Measurements from ENCODE around the gene SYNPO2. TPM values are rescaled to one million over a fixed set of nuclear protein-coding genes. Genes with fewer than 3 reads are reported as not detected.

The SYNPO2 gene
- total RNA-seq, 4 donors from 2014 or later: 998 to 4,186 (median 1,764) TPM

DNA sequence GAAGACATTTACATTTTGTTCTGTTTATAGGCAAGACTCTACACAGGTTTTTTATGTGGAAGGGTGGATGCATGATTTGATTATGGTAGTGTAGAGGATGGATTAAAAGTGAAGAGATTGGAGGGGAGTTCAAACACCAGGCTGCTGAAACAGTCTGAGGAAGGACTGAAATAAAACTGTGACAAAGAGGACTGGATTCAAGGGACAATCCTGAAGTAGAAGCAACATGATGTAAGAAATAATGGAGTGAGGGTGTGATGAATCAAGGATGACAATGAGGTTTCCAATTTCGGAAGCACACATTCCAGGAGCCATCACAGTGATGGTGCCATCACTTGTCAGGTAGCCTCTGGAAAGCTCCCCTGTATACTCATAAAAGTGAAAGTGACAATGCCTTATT, 103.5 kb downstream of the SYNPO2 start:
- DNase-seq (no peak), ATAC-seq (peak in 1 of 2 donors; percentile 32)
- TF ChIP-seq, protein P1, sequence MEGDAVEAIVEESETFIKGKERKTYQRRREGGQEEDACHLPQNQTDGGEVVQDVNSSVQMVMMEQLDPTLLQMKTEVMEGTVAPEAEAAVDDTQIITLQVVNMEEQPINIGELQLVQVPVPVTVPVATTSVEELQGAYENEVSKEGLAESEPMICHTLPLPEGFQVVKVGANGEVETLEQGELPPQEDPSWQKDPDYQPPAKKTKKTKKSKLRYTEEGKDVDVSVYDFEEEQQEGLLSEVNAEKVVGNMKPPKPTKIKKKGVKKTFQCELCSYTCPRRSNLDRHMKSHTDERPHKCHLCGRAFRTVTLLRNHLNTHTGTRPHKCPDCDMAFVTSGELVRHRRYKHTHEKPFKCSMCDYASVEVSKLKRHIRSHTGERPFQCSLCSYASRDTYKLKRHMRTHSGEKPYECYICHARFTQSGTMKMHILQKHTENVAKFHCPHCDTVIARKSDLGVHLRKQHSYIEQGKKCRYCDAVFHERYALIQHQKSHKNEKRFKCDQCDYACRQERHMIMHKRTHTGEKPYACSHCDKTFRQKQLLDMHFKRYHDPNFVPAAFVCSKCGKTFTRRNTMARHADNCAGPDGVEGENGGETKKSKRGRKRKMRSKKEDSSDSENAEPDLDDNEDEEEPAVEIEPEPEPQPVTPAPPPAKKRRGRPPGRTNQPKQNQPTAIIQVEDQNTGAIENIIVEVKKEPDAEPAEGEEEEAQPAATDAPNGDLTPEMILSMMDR (IDR thresholded peaks at IDR 0.05 in 4 of 5, conservative IDR thresholded peaks at IDR 0.05 in 1 of 5): no peak
- peak; percentile 45 to 57 for TF ChIP-seq POLR2A (IDR thresholded peaks at IDR 0.05)
- H3K4me1 ChIP-seq: peaks cover 74 to 83% of the 10 kb centered on the region in 2 donors
- in situ Hi-C loops (cut with MboI; ENCODE audit: low sequenced_read_pairs in 4 of 4): loop anchor here in 2 of 4 donors (5.0 to 25.0 kb wide), 2 partner anchors 35 to 145 kb away; partner anchors contain the start of gene MYOZ2 (in 1 of the 2)
- H3K9me3 ChIP-seq: no peaks in the 10 kb centered on the region
- no peaks in the 10 kb centered on the region for H3K36me3 ChIP-seq
- H3K4me3 ChIP-seq: no peak overlapping the region
- H3K27ac ChIP-seq: peak overlapping the region; percentile 87 to 99 (median 91)
- no peaks in the 10 kb centered on the region for H3K27me3 ChIP-seq
- intact Hi-C loops (cut with DNase I; ENCODE audit: low total_unique reads): loop anchor here (2.0 kb wide), 1 partner anchor 19 kb away; no protein-coding TSS in a partner anchor

DNA sequence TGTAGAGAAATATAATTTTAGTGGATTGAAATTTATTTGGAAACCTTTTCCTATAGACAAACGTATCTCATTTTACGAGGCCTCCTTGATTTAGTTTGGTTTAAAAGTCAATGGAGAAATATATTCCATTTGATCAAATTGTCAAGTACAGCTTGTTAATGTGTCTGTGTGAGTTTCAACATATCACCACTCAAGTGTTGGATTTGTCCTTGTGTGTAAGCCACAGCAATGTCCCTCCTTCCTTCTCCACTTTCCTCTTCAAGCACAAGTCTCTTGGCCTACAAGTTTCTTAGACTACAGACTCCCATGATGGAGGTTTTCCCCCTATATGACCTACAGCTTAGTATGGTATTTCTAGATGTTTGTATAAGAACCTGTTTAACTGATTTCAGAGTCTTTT, 104.7 kb downstream of the SYNPO2 start:
- TF ChIP-seq, protein P1 (IDR thresholded peaks at IDR 0.05 in 4 of 5, conservative IDR thresholded peaks at IDR 0.05 in 1 of 5): no peak
- no peak for TF ChIP-seq POLR2A (IDR thresholded peaks at IDR 0.05)
- H3K4me3 ChIP-seq: peak overlapping the region in 1 of 4 donors; percentile 9
- no peaks in the 10 kb centered on the region for H3K9me3 ChIP-seq
- intact Hi-C loops (cut with DNase I; ENCODE audit: low total_unique reads): loop anchor here (2.0 kb wide), 1 partner anchor 17 kb away; no protein-coding TSS in a partner anchor
- H3K27me3 ChIP-seq: no peaks in the 10 kb centered on the region
- H3K4me1 ChIP-seq: peaks cover 71 to 84% of the 10 kb centered on the region in 2 donors
- H3K36me3 ChIP-seq: no peaks in the 10 kb centered on the region
- peak in 1 of 2 donors; percentile 23 for ATAC-seq
- H3K27ac ChIP-seq: peak overlapping the region; percentile 87 to 99 (median 91)
- in situ Hi-C loops (cut with MboI; ENCODE audit: low sequenced_read_pairs in 4 of 4): loop anchor here in 2 of 4 donors (5.0 to 25.0 kb wide), 2 partner anchors 34 to 144 kb away; partner anchors contain the start of gene MYOZ2 (in 1 of the 2)
- no peak for DNase-seq

GRCh38 chr4:118994030-118994429, 105.4 kb downstream of the SYNPO2 start:
- intact Hi-C loops (cut with DNase I; ENCODE audit: low total_unique reads) (no loop called here), in situ Hi-C loops (cut with MboI; ENCODE audit: low sequenced_read_pairs in 4 of 4) (loop anchor here in 2 of 4 donors (5.0 to 25.0 kb wide), 2 partner anchors 33 to 143 kb away; partner anchors contain the start of gene MYOZ2 (in 1 of the 2))
- ATAC-seq (peak; percentile 61 to 66), DNase-seq (peak; percentile 83 to 87)
- Histone ChIP-seq H3K4me1 (peaks cover 70 to 84% of the 10 kb centered on the region in 2 donors), H3K27ac (peak overlapping the region; percentile 87 to 99 (median 91)), H3K4me3 (peak overlapping the region in 2 of 4 donors; percentile 9 to 14), H3K27me3 (no peaks in the 10 kb centered on the region), H3K9me3 (no peaks in the 10 kb centered on the region), H3K36me3 (no peaks in the 10 kb centered on the region)
- TF ChIP-seq, protein P1 (IDR thresholded peaks at IDR 0.05 in 4 of 5, conservative IDR thresholded peaks at IDR 0.05 in 1 of 5): no peak
- peak in 1 of 2 donors; percentile 69 for TF ChIP-seq POLR2A (IDR thresholded peaks at IDR 0.05)

- peak overlapping the region; percentile 87 to 99 (median 91) for H3K27ac ChIP-seq
- DNase-seq: no peak
- H3K36me3 ChIP-seq: no peaks in the 10 kb centered on the region
- peaks cover 73 to 88% of the 10 kb centered on the region in 2 donors for H3K4me1 ChIP-seq
- peak in 1 of 2 donors; percentile 41 for TF ChIP-seq POLR2A (IDR thresholded peaks at IDR 0.05)
- TF ChIP-seq, protein P1 (IDR thresholded peaks at IDR 0.05 in 4 of 5, conservative IDR thresholded peaks at IDR 0.05 in 1 of 5): no peak
- no peaks in the 10 kb centered on the region for H3K9me3 ChIP-seq
- H3K4me3 ChIP-seq: no peak overlapping the region
- in situ Hi-C loops (cut with MboI; ENCODE audit: low sequenced_read_pairs in 4 of 4): loop anchor here in 1 of 4 donors (25.0 kb wide), 1 partner anchor 141 kb away; the partner anchor contains the start of gene MYOZ2
- intact Hi-C loops (cut with DNase I; ENCODE audit: low total_unique reads): no loop called here
- ATAC-seq: no peak
- no peaks in the 10 kb centered on the region for H3K27me3 ChIP-seq
Observed at GRCh38 chr4:118995693-118996391, 107.2 kb downstream of the SYNPO2 start.

Measured in gastrocnemius medialis (tissue), 4 donors.